Fibroblast of lung (primary cell): ENCODE results near the gene KCNJ8. TPM values are rescaled to one million over a fixed set of nuclear protein-coding genes. Genes with fewer than 3 reads are reported as not detected.
A peak's percentile ranks its signal among the peaks of the same experiment; 100 is the strongest.

Experiments
- DNase-seq, 2 donors: peaks; one replicate each; pipeline versions ENCODE4 v3.0.0 to v3.0.0-alpha.2; 2010; ENCODE audit warnings: low read depth in 2 of 2
- H2AFZ ChIP-seq: 2 replicates; pipeline ENCODE4 v1.5.1; 2012; ENCODE audit warnings: low read length, control low read depth, inconsistent platforms
- H3K27ac ChIP-seq: 2 replicates; pipeline ENCODE4 v1.5.1; 2011; ENCODE audit warnings: low read length, control low read depth; ENCODE audit not compliant: insufficient read depth
- H3K27me3 ChIP-seq: 2 replicates; pipeline ENCODE4 v1.5.1; 2011; ENCODE audit warnings: mild to moderate bottlenecking, low read length; ENCODE audit not compliant: control insufficient read depth, insufficient read depth
- H3K36me3 ChIP-seq: 2 replicates; pipeline ENCODE4 v1.5.1; 2011; ENCODE audit warnings: low read length; ENCODE audit not compliant: control insufficient read depth, insufficient read depth
- H3K4me1 ChIP-seq: 2 replicates; pipeline ENCODE4 v1.5.1; 2011; ENCODE audit warnings: low read length; ENCODE audit not compliant: control insufficient read depth, insufficient read depth; ENCODE audit errors: extremely low read depth
- H3K4me2 ChIP-seq: 2 replicates; pipeline ENCODE4 v1.5.1; 2011; ENCODE audit warnings: low read length, control low read depth; ENCODE audit not compliant: insufficient read depth; ENCODE audit errors: extremely low read depth
- H3K4me3 ChIP-seq, 4 experiments: fragments of 200-600 bp in 1 of 4; sonication (generic) in 1 of 4; replicated peaks in 1 of 4; 2 replicates each; pipeline ENCODE4 v1.5.1; 2011 to 2016; ENCODE audit warnings: low read length in 4 of 4, low read depth in 3 of 4, mild to moderate bottlenecking in 3 of 4, control low read depth in 2 of 4, inconsistent platforms in 1 of 4, mixed read lengths in 1 of 4; ENCODE audit not compliant: insufficient read depth in 1 of 4; ENCODE audit errors: control extremely low read depth in 1 of 4
- H3K79me2 ChIP-seq: 2 replicates; pipeline ENCODE4 v1.5.1; 2012; ENCODE audit warnings: mild to moderate bottlenecking, low read length, inconsistent platforms; ENCODE audit not compliant: control insufficient read depth, insufficient read depth
- H3K9ac ChIP-seq: 2 replicates; pipeline ENCODE4 v1.5.1; 2011; ENCODE audit warnings: mild to moderate bottlenecking, low read length, control low read depth; ENCODE audit not compliant: insufficient read depth
- H3K9me3 ChIP-seq: 2 replicates; pipeline ENCODE4 v1.5.1; 2012; ENCODE audit warnings: low read depth, low read length; ENCODE audit not compliant: control insufficient read depth, insufficient read depth
- H4K20me1 ChIP-seq: 2 replicates; pipeline ENCODE4 v1.5.1; 2011; ENCODE audit warnings: low read length; ENCODE audit not compliant: control insufficient read depth, insufficient read depth; ENCODE audit errors: extremely low read depth
- EZH2 ChIP-seq: IDR thresholded peaks from 2 replicates; pipeline ENCODE4 v1.5.1; 2012; ENCODE audit warnings: low read length, control low read depth, mild to moderate bottlenecking; ENCODE audit errors: missing control alignments
- polyA plus RNA-seq, 2 donors: library from polyadenylated mRNA; depleted of rRNA in 1 of 2; stranded (reverse) in 1 of 2; unstranded in 1 of 2; fragments of >200 nt; gene quantifications; 2 replicates each; pipeline ENCODE4 v1.2.1, GENCODE V29; 2011 to 2012; ENCODE audit warnings: missing spikeins in 1 of 2
- total RNA-seq: library from RNA; depleted of rRNA; stranded (reverse); fragments of >200 nt; gene quantifications from 2 replicates; pipeline ENCODE4 v1.2.1, GENCODE V29; 2014
- TF ChIP-seq, protein P1 (sequence below), 2 donors: IDR thresholded peaks in 1 of 2; conservative IDR thresholded peaks in 1 of 2; 1 replicate in 1 of 2; 2 replicates in 1 of 2; pipeline ENCODE4 v1.5.1; 2011 to 2012; ENCODE audit warnings: low read length in 2 of 2, control low read depth in 1 of 2, inconsistent platforms in 1 of 2, low read depth in 1 of 2, mild to moderate bottlenecking in 1 of 2

The KCNJ8 gene
- total and polyA plus RNA-seq, 2 donors (not counting 1 experiment from before 2014, with no cell fraction given), result 13.2 to 17.7 TPM

DNA sequence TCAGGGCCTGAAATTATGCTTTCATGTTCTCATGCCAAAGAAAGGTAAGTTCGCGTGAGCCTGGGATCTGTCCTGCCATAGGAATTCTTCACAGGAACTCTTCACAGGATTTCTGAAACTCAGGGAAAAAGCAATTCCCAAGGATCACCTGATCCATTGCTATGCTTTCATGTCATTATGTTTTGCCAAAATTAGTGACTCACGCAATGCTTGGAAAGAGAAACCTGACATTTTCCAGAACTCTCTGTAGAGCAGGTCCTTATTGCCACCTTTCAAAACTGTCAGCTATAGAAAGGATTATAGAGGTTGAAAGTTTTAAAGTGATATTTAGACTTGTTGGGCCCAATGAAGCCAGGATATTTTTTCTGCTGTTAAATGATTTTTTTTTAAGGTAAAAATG lies 6.3 kb upstream of the KCNJ8 start:
- H3K27ac ChIP-seq, result no peak overlapping the region
- no peak for TF ChIP-seq EZH2
- TF ChIP-seq, protein P1, sequence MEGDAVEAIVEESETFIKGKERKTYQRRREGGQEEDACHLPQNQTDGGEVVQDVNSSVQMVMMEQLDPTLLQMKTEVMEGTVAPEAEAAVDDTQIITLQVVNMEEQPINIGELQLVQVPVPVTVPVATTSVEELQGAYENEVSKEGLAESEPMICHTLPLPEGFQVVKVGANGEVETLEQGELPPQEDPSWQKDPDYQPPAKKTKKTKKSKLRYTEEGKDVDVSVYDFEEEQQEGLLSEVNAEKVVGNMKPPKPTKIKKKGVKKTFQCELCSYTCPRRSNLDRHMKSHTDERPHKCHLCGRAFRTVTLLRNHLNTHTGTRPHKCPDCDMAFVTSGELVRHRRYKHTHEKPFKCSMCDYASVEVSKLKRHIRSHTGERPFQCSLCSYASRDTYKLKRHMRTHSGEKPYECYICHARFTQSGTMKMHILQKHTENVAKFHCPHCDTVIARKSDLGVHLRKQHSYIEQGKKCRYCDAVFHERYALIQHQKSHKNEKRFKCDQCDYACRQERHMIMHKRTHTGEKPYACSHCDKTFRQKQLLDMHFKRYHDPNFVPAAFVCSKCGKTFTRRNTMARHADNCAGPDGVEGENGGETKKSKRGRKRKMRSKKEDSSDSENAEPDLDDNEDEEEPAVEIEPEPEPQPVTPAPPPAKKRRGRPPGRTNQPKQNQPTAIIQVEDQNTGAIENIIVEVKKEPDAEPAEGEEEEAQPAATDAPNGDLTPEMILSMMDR (conservative IDR thresholded peaks at IDR 0.05 in 1 of 2, IDR thresholded peaks at IDR 0.05 in 1 of 2; ENCODE audit: low read depth in 1 of 2, low read length in 2 of 2), result no peak

DNA sequence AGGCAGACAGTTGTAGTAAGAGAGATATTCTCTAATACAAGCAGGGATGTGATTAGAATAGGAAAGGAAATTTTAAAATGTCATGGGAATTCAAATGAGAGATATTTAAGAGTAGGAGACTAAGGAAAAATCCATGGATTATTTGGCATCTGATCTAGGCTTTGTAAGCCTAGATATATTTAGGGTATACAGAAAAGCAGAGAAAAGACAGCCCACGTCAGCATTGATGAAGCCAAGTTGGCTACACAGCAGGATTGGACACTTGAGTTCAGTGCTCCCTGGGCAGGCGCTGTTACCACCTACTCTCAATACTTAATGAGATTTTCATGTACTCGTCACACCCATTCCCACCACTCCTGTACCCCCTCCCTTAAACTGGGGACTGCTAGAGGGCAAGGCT lies 1.7 kb upstream of the KCNJ8 start:
- H3K4me2 ChIP-seq, result no peak overlapping the region
- H3K27me3 ChIP-seq, result no peaks in the 10 kb centered on the region
- no peaks in the 10 kb centered on the region for H3K9me3 ChIP-seq
- no peaks in the 10 kb centered on the region for H4K20me1 ChIP-seq
- no peak overlapping the region for H2AFZ ChIP-seq
- H3K27ac ChIP-seq, result no peak overlapping the region
- H3K4me3 ChIP-seq, result no peak overlapping the region
- H3K9ac ChIP-seq, result no peak overlapping the region
- no peak for DNase-seq
- no peaks in the 10 kb centered on the region for H3K79me2 ChIP-seq
- H3K36me3 ChIP-seq, result no peaks in the 10 kb centered on the region
- H3K4me1 ChIP-seq, result peaks cover 7% of the 10 kb centered on the region
- TF ChIP-seq, protein P1 (conservative IDR thresholded peaks at IDR 0.05 in 1 of 2, IDR thresholded peaks at IDR 0.05 in 1 of 2; ENCODE audit: low read depth in 1 of 2, low read length in 2 of 2), result no peak
- TF ChIP-seq EZH2, result no peak

More for the DNA sequence above, 6.3 kb upstream of the KCNJ8 start:
- no peaks in the 10 kb centered on the region for H3K79me2 ChIP-seq
- no peaks in the 10 kb centered on the region for H3K27me3 ChIP-seq
- H2AFZ ChIP-seq, result no peak overlapping the region
- no peaks in the 10 kb centered on the region for H4K20me1 ChIP-seq
- no peak for DNase-seq
- no peak overlapping the region for H3K4me2 ChIP-seq
- H3K36me3 ChIP-seq, result no peaks in the 10 kb centered on the region
- H3K4me1 ChIP-seq, result no peaks in the 10 kb centered on the region
- no peak overlapping the region for H3K9ac ChIP-seq
- H3K4me3 ChIP-seq, result no peak overlapping the region
- H3K9me3 ChIP-seq, result no peaks in the 10 kb centered on the region

DNA sequence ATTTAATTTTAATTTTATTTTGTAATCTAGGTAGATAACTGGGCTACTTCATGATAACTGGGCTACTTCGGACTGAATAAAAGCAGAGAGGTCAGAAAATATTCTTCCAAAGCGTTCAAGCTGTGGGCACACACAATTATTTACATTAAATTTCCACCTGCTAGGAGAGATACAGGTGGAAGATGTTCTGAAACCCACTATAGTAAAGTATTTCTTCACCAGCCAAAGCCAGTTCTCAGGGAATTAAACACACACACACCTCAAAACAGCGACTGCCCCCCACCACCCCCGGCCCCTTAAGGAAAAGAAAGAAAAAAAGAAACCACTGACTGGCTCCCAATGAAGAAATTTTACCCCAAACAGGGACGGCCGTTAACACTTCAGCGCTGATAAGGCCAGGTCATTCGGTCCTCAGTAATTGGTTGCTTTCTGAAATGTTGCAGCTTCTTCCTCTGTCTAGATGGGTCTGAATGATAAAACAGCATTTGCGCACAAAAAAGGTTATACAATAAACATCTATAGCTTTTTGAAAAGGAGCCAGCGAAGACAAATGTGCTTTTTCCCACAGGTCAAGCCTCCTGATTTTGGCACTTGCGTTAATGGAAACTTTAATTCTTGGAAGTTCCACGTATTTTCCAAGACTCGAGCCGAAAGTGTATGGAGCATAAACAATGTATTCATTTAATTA lies 771 bp upstream of the KCNJ8 start:
- H3K79me2 ChIP-seq, result no peaks in the 10 kb centered on the region
- H3K4me1 ChIP-seq, result peaks cover 11% of the 10 kb centered on the region
- no peaks in the 10 kb centered on the region for H3K27me3 ChIP-seq
- DNase-seq, result peak in 1 of 2 donors; percentile 11
- no peak overlapping the region for H3K9ac ChIP-seq
- H3K27ac ChIP-seq, result no peak overlapping the region
- TF ChIP-seq, protein P1 (conservative IDR thresholded peaks at IDR 0.05 in 1 of 2, IDR thresholded peaks at IDR 0.05 in 1 of 2; ENCODE audit: low read depth in 1 of 2, low read length in 2 of 2), result no peak
- TF ChIP-seq EZH2, result no peak
- H2AFZ ChIP-seq, result peak overlapping the region; percentile 29
- peak overlapping the region; percentile 35 to 73 (median 52) for H3K4me3 ChIP-seq
- H3K36me3 ChIP-seq, result no peaks in the 10 kb centered on the region
- H3K9me3 ChIP-seq, result no peaks in the 10 kb centered on the region
- H3K4me2 ChIP-seq, result peak overlapping the region; percentile 82
- H4K20me1 ChIP-seq, result no peaks in the 10 kb centered on the region
